ENCODE results near the gene ACOT9. TPM values are rescaled to one million over a fixed set of nuclear protein-coding genes. Genes with fewer than 3 reads are reported as not detected.

The ACOT9 gene
- total RNA-seq, 1 experiment from 2014 or later: 75.6 TPM

DNA sequence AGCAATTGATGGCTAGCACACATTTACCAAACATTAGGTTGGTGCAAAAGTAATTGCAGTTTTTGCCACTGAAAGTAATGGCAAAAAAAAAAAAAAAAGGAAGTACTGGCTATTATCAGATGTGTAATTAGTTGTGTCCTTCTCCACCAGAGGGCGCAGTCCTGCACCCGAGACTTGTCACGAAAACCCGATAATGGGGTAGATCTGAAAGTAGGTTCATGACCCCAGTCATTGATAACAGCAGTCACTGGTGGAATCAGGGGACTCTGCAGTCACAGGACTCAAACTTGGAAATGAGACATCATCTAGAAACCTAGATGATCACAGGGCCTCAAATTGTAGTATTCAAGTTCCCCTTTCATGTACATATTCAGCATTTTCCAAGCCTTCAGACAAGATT lies 13.1 kb upstream of the ACOT9 start:
- H2AFZ ChIP-seq (ENCODE audit: low read length): no peak overlapping the region
- H3K79me2 ChIP-seq (ENCODE audit: low read length): no peaks in the 10 kb centered on the region
- peaks cover 24% of the 10 kb centered on the region for H3K4me1 ChIP-seq (ENCODE audit: insufficient read depth, low read length)
- H3K36me3 ChIP-seq (ENCODE audit: low read depth, low read length): no peaks in the 10 kb centered on the region
- intact Hi-C loops (cut with micrococcal nuclease): loop anchor here (1.0 kb wide), 2 partner anchors 23 to 146 kb away; no protein-coding TSS in a partner anchor
- POLR2A ChIA-PET (ENCODE audit: unreplicated experiment): no interaction called here
- H3K9ac ChIP-seq (ENCODE audit: low read length): no peak overlapping the region
- no TSS peak for BruUV-seq (replicated peaks)
- no peaks in the 10 kb centered on the region for H3K9me2 ChIP-seq (replicated peaks; ENCODE audit: low read length)
- ATAC-seq: no peak
- CTCF ChIA-PET: interaction anchor here (0.6 kb wide), 1 partner anchor 64 kb away, joined by 5 read pairs; no protein-coding TSS in a partner anchor
- DNase-seq: peak; percentile 55
- H4K20me1 ChIP-seq (ENCODE audit: low read length): no peaks in the 10 kb centered on the region
- no peak overlapping the region for H3K4me3 ChIP-seq (ENCODE audit: low read length)
- H3K27ac ChIP-seq (ENCODE audit: low read length): no peak overlapping the region
- no peaks in the 10 kb centered on the region for H3K9me3 ChIP-seq (ENCODE audit: low read length)
- H3K27me3 ChIP-seq (ENCODE audit: low read length): no peaks in the 10 kb centered on the region
- TF ChIP-seq EZH2 (IDR thresholded peaks at IDR 0.05; ENCODE audit: low read length, unreplicated experiment): no peak
- TF ChIP-seq CTCF (conservative IDR thresholded peaks at IDR 0.05; ENCODE audit: low read depth, low read length): peak; percentile 75
- no peak for TF ChIP-seq EZH2phosphoT487 (IDR thresholded peaks at IDR 0.05; ENCODE audit: borderline replicate concordance, low read length)
- no peaks in the 10 kb centered on the region for H3F3A ChIP-seq (ENCODE audit: low read length, unreplicated experiment)
- H3K4me2 ChIP-seq (ENCODE audit: low read length): no peak overlapping the region

DNA sequence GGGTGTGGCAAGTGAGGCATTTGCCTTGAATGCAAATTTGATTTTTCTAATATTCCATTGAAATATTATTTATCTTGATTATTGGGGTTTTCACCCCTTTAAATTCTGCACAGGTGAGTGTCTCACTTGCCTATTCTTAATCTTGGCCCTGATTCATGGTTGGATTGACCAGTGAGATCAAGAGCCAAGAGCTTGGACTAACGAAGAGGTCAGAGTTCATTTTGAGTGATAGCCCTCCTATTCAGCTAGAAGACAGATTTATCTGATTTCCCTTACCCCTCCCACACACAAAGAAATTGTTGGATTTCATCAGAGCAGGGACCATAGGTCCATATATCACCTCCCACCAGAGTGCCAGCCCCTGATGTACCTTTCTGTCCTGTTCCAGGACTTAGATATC lies 11.6 kb upstream of the ACOT9 start:
- no peaks in the 10 kb centered on the region for H3K9me3 ChIP-seq (ENCODE audit: low read length)
- no peaks in the 10 kb centered on the region for H3K79me2 ChIP-seq (ENCODE audit: low read length)
- H3K9ac ChIP-seq (ENCODE audit: low read length): no peak overlapping the region
- H3K27ac ChIP-seq (ENCODE audit: low read length): no peak overlapping the region
- H3K4me2 ChIP-seq (ENCODE audit: low read length): no peak overlapping the region
- H3K4me3 ChIP-seq (ENCODE audit: low read length): no peak overlapping the region
- ATAC-seq (no peak), DNase-seq (no peak)
- TF ChIP-seq EZH2phosphoT487 (IDR thresholded peaks at IDR 0.05; ENCODE audit: borderline replicate concordance, low read length) (no peak), CTCF (conservative IDR thresholded peaks at IDR 0.05; ENCODE audit: low read depth, low read length) (no peak), EZH2 (IDR thresholded peaks at IDR 0.05; ENCODE audit: low read length, unreplicated experiment) (no peak)
- BruUV-seq (replicated peaks): no TSS peak
- no peaks in the 10 kb centered on the region for H3K36me3 ChIP-seq (ENCODE audit: low read depth, low read length)
- ChIA-PET POLR2A (ENCODE audit: unreplicated experiment) (no interaction called here), CTCF (no interaction called here)
- intact Hi-C loops (cut with micrococcal nuclease): no loop called here
- H4K20me1 ChIP-seq (ENCODE audit: low read length): no peaks in the 10 kb centered on the region
- H3K9me2 ChIP-seq (replicated peaks; ENCODE audit: low read length): no peaks in the 10 kb centered on the region
- peaks cover 24% of the 10 kb centered on the region for H3K4me1 ChIP-seq (ENCODE audit: insufficient read depth, low read length)
- no peak overlapping the region for H2AFZ ChIP-seq (ENCODE audit: low read length)
- no peaks in the 10 kb centered on the region for H3F3A ChIP-seq (ENCODE audit: low read length, unreplicated experiment)
- H3K27me3 ChIP-seq (ENCODE audit: low read length): no peaks in the 10 kb centered on the region

DNA sequence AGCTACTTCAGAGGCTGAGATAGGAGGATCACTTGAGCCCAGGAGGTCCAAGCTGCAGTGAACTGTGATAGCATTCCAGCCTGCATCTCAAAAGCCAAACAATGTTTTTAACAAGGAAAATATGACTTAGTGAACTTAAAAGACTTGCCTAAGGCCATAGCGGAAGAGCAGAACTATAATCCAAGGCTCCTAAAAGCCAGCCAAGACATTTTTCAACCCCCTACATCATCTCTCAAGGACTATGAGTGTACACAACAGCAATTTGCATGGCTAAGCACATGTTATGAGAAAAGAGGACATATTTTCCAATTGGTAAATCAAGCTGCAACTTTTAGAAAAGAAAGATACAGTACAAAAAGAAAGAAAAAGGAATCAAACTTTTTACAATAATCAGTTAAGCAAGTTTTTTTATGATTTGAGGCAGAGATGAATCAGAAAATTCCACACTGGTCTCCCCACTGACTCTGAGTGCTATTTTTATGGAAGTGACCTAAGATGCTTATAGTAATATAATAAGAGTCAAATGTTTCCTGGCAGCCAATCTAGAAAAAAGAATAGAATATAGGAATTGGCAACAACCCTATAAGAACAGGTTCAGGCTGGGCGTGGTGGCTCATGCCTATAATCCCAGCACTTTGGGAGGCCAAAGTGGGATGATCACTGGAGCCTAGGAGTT lies 9.8 kb upstream of the ACOT9 start:
- Histone ChIP-seq H3K9me2 (replicated peaks; ENCODE audit: low read length) (no peaks in the 10 kb centered on the region), H3K27ac (ENCODE audit: low read length) (peak overlapping the region; percentile 86), H3K4me3 (ENCODE audit: low read length) (no peak overlapping the region), H3K9me3 (ENCODE audit: low read length) (no peaks in the 10 kb centered on the region), H3F3A (ENCODE audit: low read length, unreplicated experiment) (no peaks in the 10 kb centered on the region), H3K9ac (ENCODE audit: low read length) (0 out of 2 replicates have a peak overlapping the region, but pooled peaks have one; percentile 29), H3K4me2 (ENCODE audit: low read length) (peak overlapping the region; percentile 22), H3K79me2 (ENCODE audit: low read length) (no peaks in the 10 kb centered on the region), H3K4me1 (ENCODE audit: insufficient read depth, low read length) (peaks cover 24% of the 10 kb centered on the region), H3K36me3 (ENCODE audit: low read depth, low read length) (no peaks in the 10 kb centered on the region), H3K27me3 (ENCODE audit: low read length) (no peaks in the 10 kb centered on the region), H4K20me1 (ENCODE audit: low read length) (no peaks in the 10 kb centered on the region), H2AFZ (ENCODE audit: low read length) (0 out of 2 replicates have a peak overlapping the region, but pooled peaks have one; percentile 13)
- peak; percentile 87 for ATAC-seq
- peak; percentile 73 for DNase-seq
- POLR2A ChIA-PET (ENCODE audit: unreplicated experiment): interaction anchor here (0.7 kb wide), 1 partner anchor 9 kb away, joined by 4 read pairs; no protein-coding TSS in a partner anchor
- CTCF ChIA-PET: interaction anchor here (0.6 kb wide), 1 partner anchor 11 kb away, joined by 3 read pairs; no protein-coding TSS in a partner anchor
- intact Hi-C loops (cut with micrococcal nuclease): no loop called here
- no TSS peak for BruUV-seq (replicated peaks)
- no peak for TF ChIP-seq EZH2phosphoT487 (IDR thresholded peaks at IDR 0.05; ENCODE audit: borderline replicate concordance, low read length)
- no peak for TF ChIP-seq CTCF (conservative IDR thresholded peaks at IDR 0.05; ENCODE audit: low read depth, low read length)
- no peak for TF ChIP-seq EZH2 (IDR thresholded peaks at IDR 0.05; ENCODE audit: low read length, unreplicated experiment)

All from PC-3 (cell line).